ENCODE measurements around the gene MPPED2. TPM values are rescaled to one million over a fixed set of nuclear protein-coding genes. Genes with fewer than 3 reads are reported as not detected.
A peak's percentile ranks its signal among the peaks of the same experiment; 100 is the strongest.

The MPPED2 gene
- total RNA-seq, 1 experiment from 2014 or later = 2.4 TPM

- TF ChIP-seq ZNF512 (CRISPR knock-in tag; IDR thresholded peaks at IDR 0.05; ENCODE audit: borderline replicate concordance) (no peak), FOXK1 (CRISPR knock-in tag; IDR thresholded peaks at IDR 0.05) (no peak), ZNF263 (CRISPR knock-in tag; IDR thresholded peaks at IDR 0.05; ENCODE audit: low read depth) (no peak)
- TF ChIP-seq, protein P1, sequence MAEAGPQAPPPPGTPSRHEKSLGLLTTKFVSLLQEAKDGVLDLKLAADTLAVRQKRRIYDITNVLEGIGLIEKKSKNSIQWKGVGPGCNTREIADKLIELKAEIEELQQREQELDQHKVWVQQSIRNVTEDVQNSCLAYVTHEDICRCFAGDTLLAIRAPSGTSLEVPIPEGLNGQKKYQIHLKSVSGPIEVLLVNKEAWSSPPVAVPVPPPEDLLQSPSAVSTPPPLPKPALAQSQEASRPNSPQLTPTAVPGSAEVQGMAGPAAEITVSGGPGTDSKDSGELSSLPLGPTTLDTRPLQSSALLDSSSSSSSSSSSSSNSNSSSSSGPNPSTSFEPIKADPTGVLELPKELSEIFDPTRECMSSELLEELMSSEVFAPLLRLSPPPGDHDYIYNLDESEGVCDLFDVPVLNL (CRISPR knock-in tag; IDR thresholded peaks at IDR 0.05; ENCODE audit: borderline replicate concordance, low read depth) = no peak
Measured at GRCh38 chr11:30565027-30565426, 21.1 kb downstream of the MPPED2 start (continued).

GRCh38 chr11:30561691-30562415, 24.3 kb downstream of the MPPED2 start:
- no peak for ATAC-seq

GRCh38 chr11:30560206-30561106, 25.7 kb downstream of the MPPED2 start:
- H3K36me3 Mint-ChIP-seq = peaks cover 31% of the 10 kb centered on the region

More at GRCh38 chr11:30561691-30562415, 24.3 kb downstream of the MPPED2 start:
- CTCF ChIA-PET = no interaction called here
- Mint-ChIP-seq H3K4me1 (peaks cover 62% of the 10 kb centered on the region), H3K27ac (no peak overlapping the region), H3K27me3 (ENCODE audit: low read depth) (peaks cover 17% of the 10 kb centered on the region), H3K4me3 (no peak overlapping the region), H3K9me3 (peaks cover 15% of the 10 kb centered on the region), H3K36me3 (peaks cover 25% of the 10 kb centered on the region)
- no peak for TF ChIP-seq ETV6 (CRISPR knock-in tag; IDR thresholded peaks at IDR 0.05)
- TF ChIP-seq, protein P2, sequence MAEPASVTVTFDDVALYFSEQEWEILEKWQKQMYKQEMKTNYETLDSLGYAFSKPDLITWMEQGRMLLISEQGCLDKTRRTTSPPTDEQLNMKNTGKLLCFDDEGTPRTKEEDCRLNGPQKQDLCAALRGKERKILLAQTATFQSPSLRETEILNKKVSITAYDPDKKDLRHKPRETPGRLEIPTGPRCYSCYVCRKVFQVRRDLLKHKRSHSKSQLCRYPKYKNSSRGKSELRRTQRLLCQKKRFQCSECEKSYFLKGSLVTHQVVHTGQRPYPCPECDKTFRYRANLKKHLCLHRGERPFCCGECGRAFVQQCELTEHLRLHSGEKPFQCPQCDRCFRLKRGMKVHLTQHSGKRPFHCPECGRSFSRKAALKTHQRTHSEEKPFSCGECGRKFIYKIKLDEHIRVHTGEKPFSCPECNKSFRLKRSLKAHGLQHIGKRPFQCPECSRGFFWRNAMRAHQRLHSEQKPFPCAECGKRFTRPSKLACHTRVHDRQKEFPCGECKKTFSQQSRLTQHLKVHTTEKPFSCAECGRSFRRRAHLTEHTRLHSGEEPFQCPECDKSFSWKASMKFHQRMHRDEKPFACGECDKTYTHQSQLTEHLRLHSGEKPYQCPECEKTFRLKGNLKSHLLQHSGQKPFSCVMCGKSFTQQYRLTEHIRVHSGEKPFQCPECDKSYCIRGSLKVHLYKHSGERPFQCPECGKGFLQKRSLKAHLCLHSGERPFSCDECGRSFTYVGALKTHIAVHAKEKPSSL (CRISPR knock-in tag; conservative IDR thresholded peaks at IDR 0.05) = no peak
- DNase-seq (ENCODE audit: low spot score) = no peak
- POLR2A ChIA-PET = interaction anchor here (0.7 kb wide), 1 partner anchor 681 kb away, joined by 3 read pairs; no protein-coding TSS in a partner anchor

More at GRCh38 chr11:30560206-30561106, 25.7 kb downstream of the MPPED2 start:
- peaks cover 26% of the 10 kb centered on the region for H3K27me3 Mint-ChIP-seq (ENCODE audit: low read depth)
- CTCF ChIA-PET = no interaction called here
- H3K4me1 Mint-ChIP-seq = peaks cover 49% of the 10 kb centered on the region
- peaks cover 24% of the 10 kb centered on the region for H3K9me3 Mint-ChIP-seq
- peak overlapping the region; percentile 57 for H3K27ac Mint-ChIP-seq
- TF ChIP-seq ZNF232 (CRISPR knock-in tag; IDR thresholded peaks at IDR 0.05) (0 out of 2 replicates have a peak, but pooled peaks have one; percentile 53), TEAD1 (CRISPR knock-in tag; IDR thresholded peaks at IDR 0.05) (peak; percentile 48; the same call in 1 of the 2 replicates), FOXP4 (CRISPR knock-in tag; IDR thresholded peaks at IDR 0.05) (peak; percentile 24; the same call in 1 of the 2 replicates), NFE2L1 (CRISPR knock-in tag; IDR thresholded peaks at IDR 0.05) (0 out of 2 replicates have a peak, but pooled peaks have one; percentile 20), ZNF317 (CRISPR knock-in tag; IDR thresholded peaks at IDR 0.05; ENCODE audit: borderline replicate concordance, low read depth) (no peak), GABPB1 (CRISPR knock-in tag; IDR thresholded peaks at IDR 0.05) (no peak)
- DNase-seq (ENCODE audit: low spot score) (no peak), ATAC-seq (peak; percentile 80)
- POLR2A ChIA-PET = no interaction called here
- peak overlapping the region; percentile 25 for H3K4me3 Mint-ChIP-seq
